Measurements from ENCODE around the gene LBHD2.
"Not testable (repeated sequence)": the region's sequence is repeated elsewhere in the genome, so short reads cannot be mapped to it uniquely, and the experiment has no call there.

Gene LBHD2

GRCh38 chr14:103084021-103084919 lies at the start of gene LBHD2:
Gene LBHD2 (plus strand): TSS chr14:103084210. CDS start chr14:103086013, 1,803 bp downstream.
- H3K27me3 ChIP-seq (ENCODE audit: control insufficient read depth, insufficient read depth, low read length) = peaks cover 34% of the 10 kb centered on the region
- H3K4me1 ChIP-seq (ENCODE audit: control insufficient read depth, insufficient read depth, low read length) = peaks cover 4% of the 10 kb centered on the region
- H3K4me3 ChIP-seq (ENCODE audit: low read length) = no peak within 1 kb of the TSS
- H3K9ac ChIP-seq (ENCODE audit: low read length) = no peak within 1 kb of the TSS
- H3K36me3 ChIP-seq (ENCODE audit: control insufficient read depth, insufficient read depth, low read length) = no peaks in the 10 kb centered on the region
- H3K9me3 ChIP-seq (ENCODE audit: control insufficient read depth, low read length) = no peaks in the 10 kb centered on the region

- H3K4me3 ChIP-seq (ENCODE audit: low read length) = no peak overlapping the region
- H3K9me3 ChIP-seq (ENCODE audit: control insufficient read depth, low read length) = no peaks in the 10 kb centered on the region
- H3K9ac ChIP-seq (ENCODE audit: low read length) = no peak overlapping the region
- no peaks in the 10 kb centered on the region for H3K4me1 ChIP-seq (ENCODE audit: control insufficient read depth, insufficient read depth, low read length)
- no peaks in the 10 kb centered on the region for H3K36me3 ChIP-seq (ENCODE audit: control insufficient read depth, insufficient read depth, low read length)
- H3K27me3 ChIP-seq (ENCODE audit: control insufficient read depth, insufficient read depth, low read length) = no peaks in the 10 kb centered on the region
Observed at GRCh38 chr14:103041464-103041863, 42.5 kb upstream of the LBHD2 start.

- H3K9ac ChIP-seq (ENCODE audit: low read length) = no peak overlapping the region
- H3K4me3 ChIP-seq (ENCODE audit: low read length) = no peak overlapping the region
- H3K4me1 ChIP-seq (ENCODE audit: control insufficient read depth, insufficient read depth, low read length) = no peaks in the 10 kb centered on the region
- H3K36me3 ChIP-seq (ENCODE audit: control insufficient read depth, insufficient read depth, low read length) = no peaks in the 10 kb centered on the region
- H3K27me3 ChIP-seq (ENCODE audit: control insufficient read depth, insufficient read depth, low read length) = no peaks in the 10 kb centered on the region
- H3K9me3 ChIP-seq (ENCODE audit: control insufficient read depth, low read length) = no peaks in the 10 kb centered on the region
Observed at GRCh38 chr14:103043257-103044015, 40.6 kb upstream of the LBHD2 start.

- Histone ChIP-seq H3K9me3 (ENCODE audit: control insufficient read depth, low read length) (no peaks in the 10 kb centered on the region), H3K9ac (ENCODE audit: low read length) (no peak overlapping the region), H3K36me3 (ENCODE audit: control insufficient read depth, insufficient read depth, low read length) (no peaks in the 10 kb centered on the region), H3K4me1 (ENCODE audit: control insufficient read depth, insufficient read depth, low read length) (no peaks in the 10 kb centered on the region), H3K27me3 (ENCODE audit: control insufficient read depth, insufficient read depth, low read length) (no peaks in the 10 kb centered on the region), H3K4me3 (ENCODE audit: low read length) (no peak overlapping the region)
Observed at GRCh38 chr14:103045371-103045869, 38.6 kb upstream of the LBHD2 start.

- H3K36me3 ChIP-seq (ENCODE audit: control insufficient read depth, insufficient read depth, low read length); H3K9ac ChIP-seq (ENCODE audit: low read length); H3K27me3 ChIP-seq (ENCODE audit: control insufficient read depth, insufficient read depth, low read length); H3K9me3 ChIP-seq (ENCODE audit: control insufficient read depth, low read length); H3K4me1 ChIP-seq (ENCODE audit: control insufficient read depth, insufficient read depth, low read length); H3K4me3 ChIP-seq (ENCODE audit: low read length): not testable (repeated sequence)
Observed at GRCh38 chr14:103047453-103047852, 36.6 kb upstream of the LBHD2 start.

GRCh38 chr14:103050935-103051334 lies 33.1 kb upstream of the LBHD2 start:
- Histone ChIP-seq H3K4me1 (ENCODE audit: control insufficient read depth, insufficient read depth, low read length) (peaks cover 7% of the 10 kb centered on the region), H3K9ac (ENCODE audit: low read length) (no peak overlapping the region), H3K27me3 (ENCODE audit: control insufficient read depth, insufficient read depth, low read length) (no peaks in the 10 kb centered on the region), H3K9me3 (ENCODE audit: control insufficient read depth, low read length) (no peaks in the 10 kb centered on the region), H3K36me3 (ENCODE audit: control insufficient read depth, insufficient read depth, low read length) (no peaks in the 10 kb centered on the region), H3K4me3 (ENCODE audit: low read length) (no peak overlapping the region)

- Histone ChIP-seq H3K9me3 (ENCODE audit: control insufficient read depth, low read length) (no peaks in the 10 kb centered on the region), H3K9ac (ENCODE audit: low read length) (no peak overlapping the region), H3K4me3 (ENCODE audit: low read length) (no peak overlapping the region), H3K36me3 (ENCODE audit: control insufficient read depth, insufficient read depth, low read length) (no peaks in the 10 kb centered on the region), H3K4me1 (ENCODE audit: control insufficient read depth, insufficient read depth, low read length) (peaks cover 7% of the 10 kb centered on the region), H3K27me3 (ENCODE audit: control insufficient read depth, insufficient read depth, low read length) (no peaks in the 10 kb centered on the region)
Observed at GRCh38 chr14:103052407-103052806, 31.6 kb upstream of the LBHD2 start.

GRCh38 chr14:103055695-103056094 lies 28.3 kb upstream of the LBHD2 start:
- Histone ChIP-seq H3K9ac (ENCODE audit: low read length) (peak overlapping the region; percentile 65), H3K4me1 (ENCODE audit: control insufficient read depth, insufficient read depth, low read length) (peaks cover 18% of the 10 kb centered on the region), H3K4me3 (ENCODE audit: low read length) (peak overlapping the region; percentile 45), H3K27me3 (ENCODE audit: control insufficient read depth, insufficient read depth, low read length) (no peaks in the 10 kb centered on the region), H3K9me3 (ENCODE audit: control insufficient read depth, low read length) (no peaks in the 10 kb centered on the region), H3K36me3 (ENCODE audit: control insufficient read depth, insufficient read depth, low read length) (no peaks in the 10 kb centered on the region)

GRCh38 chr14:103056322-103057027 lies 27.5 kb upstream of the LBHD2 start:
- H3K4me3 ChIP-seq (ENCODE audit: low read length) = peak overlapping the region; percentile 45
- peaks cover 18% of the 10 kb centered on the region for H3K4me1 ChIP-seq (ENCODE audit: control insufficient read depth, insufficient read depth, low read length)
- H3K27me3 ChIP-seq (ENCODE audit: control insufficient read depth, insufficient read depth, low read length) = no peaks in the 10 kb centered on the region
- H3K36me3 ChIP-seq (ENCODE audit: control insufficient read depth, insufficient read depth, low read length) = no peaks in the 10 kb centered on the region
- peak overlapping the region; percentile 65 for H3K9ac ChIP-seq (ENCODE audit: low read length)
- H3K9me3 ChIP-seq (ENCODE audit: control insufficient read depth, low read length) = no peaks in the 10 kb centered on the region

GRCh38 chr14:103057028-103057371 lies 27.0 kb upstream of the LBHD2 start:
- no peaks in the 10 kb centered on the region for H3K9me3 ChIP-seq (ENCODE audit: control insufficient read depth, low read length)
- H3K27me3 ChIP-seq (ENCODE audit: control insufficient read depth, insufficient read depth, low read length) = no peaks in the 10 kb centered on the region
- peaks cover 18% of the 10 kb centered on the region for H3K4me1 ChIP-seq (ENCODE audit: control insufficient read depth, insufficient read depth, low read length)
- H3K4me3 ChIP-seq (ENCODE audit: low read length) = no peak overlapping the region
- peak overlapping the region; percentile 65 for H3K9ac ChIP-seq (ENCODE audit: low read length)
- H3K36me3 ChIP-seq (ENCODE audit: control insufficient read depth, insufficient read depth, low read length) = no peaks in the 10 kb centered on the region

GRCh38 chr14:103057372-103058163 lies 26.4 kb upstream of the LBHD2 start, which contains the start of gene CDC42BPB:
Gene CDC42BPB (minus strand): TSS chr14:103057549. CDS start chr14:103057173, 376 bp downstream.
- Histone ChIP-seq H3K4me1 (ENCODE audit: control insufficient read depth, insufficient read depth, low read length) (peaks cover 18% of the 10 kb centered on the region), H3K27me3 (ENCODE audit: control insufficient read depth, insufficient read depth, low read length) (no peaks in the 10 kb centered on the region), H3K9ac (ENCODE audit: low read length) (peak within 1 kb of the TSS; percentile 89)

More at GRCh38 chr14:103057372-103058163, 26.4 kb upstream of the LBHD2 start, which contains the start of gene CDC42BPB:
- Histone ChIP-seq H3K9me3 (ENCODE audit: control insufficient read depth, low read length) (no peaks in the 10 kb centered on the region), H3K4me3 (ENCODE audit: low read length) (peak within 1 kb of the TSS; percentile 89), H3K36me3 (ENCODE audit: control insufficient read depth, insufficient read depth, low read length) (no peaks in the 10 kb centered on the region)

Data from mucosa of stomach (tissue), 1 donor.